ENCODE results near the gene RABL6.
A peak's percentile ranks its signal among the peaks of the same experiment; 100 is the strongest.

RABL6 gene

GRCh38 chr9:136849038-136849959 lies 41.6 kb downstream of the RABL6 start, which contains the start of gene PHPT1:
PHPT1 (plus strand) TSS chr9:136849409; CDS start chr9:136849431, 22 bp downstream.
- DNase-seq, result peak; percentile 97

GRCh38 chr9:136849960-136850865 lies 42.5 kb downstream of the RABL6 start:
- DNase-seq, result no peak

- no peak for DNase-seq
Observed at GRCh38 chr9:136850866-136851775, 43.4 kb downstream of the RABL6 start.

- no peak for DNase-seq
Observed at GRCh38 chr9:136851941-136852663, 44.4 kb downstream of the RABL6 start, which contains the start of gene MAMDC4. MAMDC4 (plus strand) TSS chr9:136852346; CDS start chr9:136852417, 71 bp downstream.

DNA sequence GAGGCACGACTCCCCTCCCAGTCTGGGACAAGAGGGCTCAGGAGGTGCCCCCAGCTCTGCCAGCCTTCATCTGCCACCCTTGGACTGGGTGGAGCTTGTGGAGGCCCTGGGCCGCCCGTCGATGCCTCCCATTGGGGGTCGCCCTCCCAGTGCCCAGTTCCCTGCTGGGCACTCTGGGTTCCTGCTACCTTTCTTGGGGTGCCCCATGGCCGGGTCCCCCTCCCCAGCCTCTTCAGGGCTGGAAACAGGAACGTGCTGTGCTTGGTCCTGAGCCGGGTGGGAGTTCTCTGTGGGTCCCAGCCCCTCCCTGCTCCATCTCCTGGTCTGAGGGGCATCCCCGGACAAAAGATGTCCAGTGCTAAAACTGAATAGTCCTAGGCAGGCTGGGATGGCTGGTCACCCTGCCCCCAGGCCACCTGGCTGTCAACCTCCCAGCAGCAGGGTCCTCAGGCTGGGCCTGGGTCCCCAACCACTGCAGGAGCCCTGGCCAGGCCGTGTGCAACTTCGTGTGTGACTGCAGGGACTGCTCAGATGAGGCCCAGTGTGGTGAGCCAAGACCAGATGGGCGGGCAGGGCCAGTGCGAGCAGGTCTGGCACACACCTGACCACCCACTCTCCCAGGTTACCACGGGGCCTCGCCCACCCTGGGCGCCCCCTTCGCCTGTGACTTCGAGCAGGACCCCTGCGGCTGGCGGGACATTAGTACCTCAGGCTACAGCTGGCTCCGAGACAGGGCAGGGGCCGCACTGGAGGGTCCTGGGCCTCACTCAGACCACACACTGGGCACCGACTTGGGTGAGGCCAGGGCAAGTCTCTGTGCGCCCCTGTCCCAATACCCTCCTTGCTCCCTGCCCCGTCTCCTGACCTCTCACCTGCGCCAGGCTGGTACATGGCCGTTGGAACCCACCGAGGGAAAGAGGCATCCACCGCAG lies 45.2 kb downstream of the RABL6 start:
- no peak for DNase-seq

- no peak for DNase-seq
Observed at GRCh38 chr9:136853596-136854112, 45.9 kb downstream of the RABL6 start.

- DNase-seq, result no peak
Observed at GRCh38 chr9:136854113-136854841, 46.5 kb downstream of the RABL6 start.

DNA sequence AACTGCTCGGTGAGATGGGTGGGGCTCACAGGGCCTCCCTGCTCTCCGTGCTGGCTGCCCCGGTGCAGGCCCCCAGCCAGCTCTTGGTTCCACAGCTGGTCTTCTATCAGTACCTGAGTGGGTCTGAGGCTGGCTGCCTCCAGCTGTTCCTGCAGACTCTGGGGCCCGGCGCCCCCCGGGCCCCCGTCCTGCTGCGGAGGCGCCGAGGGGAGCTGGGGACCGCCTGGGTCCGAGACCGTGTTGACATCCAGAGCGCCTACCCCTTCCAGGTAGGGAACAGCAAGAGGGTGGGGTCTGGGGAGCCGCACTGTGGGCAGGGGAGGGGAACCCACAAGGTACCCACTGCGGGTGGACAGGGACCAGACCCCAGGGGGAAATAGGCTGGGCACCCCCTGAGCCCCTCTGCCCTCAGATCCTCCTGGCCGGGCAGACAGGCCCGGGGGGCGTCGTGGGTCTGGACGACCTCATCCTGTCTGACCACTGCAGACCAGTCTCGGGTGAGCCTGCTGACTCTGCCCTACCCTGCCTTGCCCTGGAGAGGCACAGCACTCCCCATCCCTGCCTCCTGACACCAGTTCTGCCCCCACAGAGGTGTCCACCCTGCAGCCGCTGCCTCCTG lies 47.2 kb downstream of the RABL6 start:
- DNase-seq, result no peak

DNA sequence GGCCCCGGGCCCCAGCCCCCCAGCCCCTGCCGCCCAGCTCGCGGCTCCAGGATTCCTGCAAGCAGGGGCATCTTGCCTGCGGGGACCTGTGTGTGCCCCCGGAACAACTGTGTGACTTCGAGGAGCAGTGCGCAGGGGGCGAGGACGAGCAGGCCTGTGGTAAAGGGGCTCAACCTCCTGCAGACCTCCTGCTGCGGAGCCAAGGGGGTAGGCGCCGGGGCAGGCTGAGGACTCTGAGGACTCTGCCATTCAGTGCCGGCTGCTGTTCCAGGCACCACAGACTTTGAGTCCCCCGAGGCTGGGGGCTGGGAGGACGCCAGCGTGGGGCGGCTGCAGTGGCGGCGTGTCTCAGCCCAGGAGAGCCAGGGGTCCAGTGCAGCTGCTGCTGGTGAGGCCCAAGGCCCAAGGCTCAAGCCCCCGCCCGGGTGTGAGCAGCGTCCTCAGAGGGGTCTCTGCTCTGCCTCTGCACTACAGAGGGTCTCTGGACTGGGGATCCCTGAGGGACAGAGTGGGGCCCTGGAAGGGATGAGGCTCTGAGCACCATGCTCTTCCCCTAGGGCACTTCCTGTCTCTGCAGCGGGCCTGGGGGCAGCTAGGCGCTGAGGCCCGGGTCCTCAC lies 47.8 kb downstream of the RABL6 start:
- no peak for DNase-seq

DNA sequence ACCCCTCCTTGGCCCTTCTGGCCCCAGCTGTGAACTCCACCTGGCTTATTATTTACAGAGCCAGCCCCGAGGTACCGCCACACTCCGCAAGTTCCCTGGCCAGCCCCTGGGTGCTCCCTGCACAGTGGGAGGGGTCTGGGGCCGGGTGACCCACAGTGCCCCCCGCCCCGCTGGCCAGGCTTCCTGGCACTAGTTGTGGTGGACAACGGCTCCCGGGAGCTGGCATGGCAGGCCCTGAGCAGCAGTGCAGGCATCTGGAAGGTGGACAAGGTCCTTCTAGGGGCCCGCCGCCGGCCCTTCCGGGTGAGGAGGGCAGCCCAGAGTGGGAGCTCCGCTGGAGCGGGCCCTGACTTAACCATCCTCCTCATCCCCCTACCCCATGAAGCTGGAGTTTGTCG lies 48.3 kb downstream of the RABL6 start:
- DNase-seq, result no peak

DNA sequence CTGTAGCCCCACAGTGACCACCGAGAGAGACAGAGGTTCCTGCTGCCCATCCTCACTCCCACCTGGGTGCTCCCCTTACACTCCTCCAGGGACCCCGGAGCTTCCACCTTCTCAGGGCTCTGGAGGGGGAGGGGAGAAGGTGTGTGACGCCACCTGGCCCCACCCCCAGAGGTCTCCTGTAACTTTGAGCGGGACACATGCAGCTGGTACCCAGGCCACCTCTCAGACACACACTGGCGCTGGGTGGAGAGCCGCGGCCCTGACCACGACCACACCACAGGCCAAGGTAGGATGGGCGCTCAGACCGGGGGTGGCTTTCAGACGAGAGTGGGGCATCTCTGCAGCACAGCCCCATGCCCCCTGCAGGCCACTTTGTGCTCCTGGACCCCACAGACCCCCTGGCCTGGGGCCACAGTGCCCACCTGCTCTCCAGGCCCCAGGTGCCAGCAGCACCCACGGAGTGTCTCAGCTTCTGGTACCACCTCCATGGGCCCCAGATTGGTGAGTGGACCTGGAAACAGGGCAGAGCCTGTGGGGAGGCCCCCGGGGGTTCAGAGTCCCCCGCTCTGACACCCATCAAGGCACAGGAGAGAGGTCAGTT lies 48.9 kb downstream of the RABL6 start:
- DNase-seq, result no peak

DNA sequence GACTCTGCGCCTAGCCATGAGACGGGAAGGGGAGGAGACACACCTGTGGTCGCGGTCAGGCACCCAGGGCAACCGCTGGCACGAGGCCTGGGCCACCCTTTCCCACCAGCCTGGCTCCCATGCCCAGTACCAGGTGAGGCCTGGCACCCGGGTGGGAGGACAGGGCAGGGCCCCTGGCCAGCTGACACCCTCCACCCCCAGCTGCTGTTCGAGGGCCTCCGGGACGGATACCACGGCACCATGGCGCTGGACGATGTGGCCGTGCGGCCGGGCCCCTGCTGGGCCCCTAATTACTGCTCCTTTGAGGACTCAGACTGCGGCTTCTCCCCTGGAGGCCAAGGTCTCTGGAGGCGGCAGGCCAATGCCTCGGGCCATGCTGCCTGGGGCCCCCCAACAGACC lies 49.4 kb downstream of the RABL6 start:
- DNase-seq, result no peak

- DNase-seq, result no peak
Observed at GRCh38 chr9:136857581-136858412, 50.0 kb downstream of the RABL6 start.

- no peak for DNase-seq
Observed at GRCh38 chr9:136858452-136858843, 50.7 kb downstream of the RABL6 start.

DNA sequence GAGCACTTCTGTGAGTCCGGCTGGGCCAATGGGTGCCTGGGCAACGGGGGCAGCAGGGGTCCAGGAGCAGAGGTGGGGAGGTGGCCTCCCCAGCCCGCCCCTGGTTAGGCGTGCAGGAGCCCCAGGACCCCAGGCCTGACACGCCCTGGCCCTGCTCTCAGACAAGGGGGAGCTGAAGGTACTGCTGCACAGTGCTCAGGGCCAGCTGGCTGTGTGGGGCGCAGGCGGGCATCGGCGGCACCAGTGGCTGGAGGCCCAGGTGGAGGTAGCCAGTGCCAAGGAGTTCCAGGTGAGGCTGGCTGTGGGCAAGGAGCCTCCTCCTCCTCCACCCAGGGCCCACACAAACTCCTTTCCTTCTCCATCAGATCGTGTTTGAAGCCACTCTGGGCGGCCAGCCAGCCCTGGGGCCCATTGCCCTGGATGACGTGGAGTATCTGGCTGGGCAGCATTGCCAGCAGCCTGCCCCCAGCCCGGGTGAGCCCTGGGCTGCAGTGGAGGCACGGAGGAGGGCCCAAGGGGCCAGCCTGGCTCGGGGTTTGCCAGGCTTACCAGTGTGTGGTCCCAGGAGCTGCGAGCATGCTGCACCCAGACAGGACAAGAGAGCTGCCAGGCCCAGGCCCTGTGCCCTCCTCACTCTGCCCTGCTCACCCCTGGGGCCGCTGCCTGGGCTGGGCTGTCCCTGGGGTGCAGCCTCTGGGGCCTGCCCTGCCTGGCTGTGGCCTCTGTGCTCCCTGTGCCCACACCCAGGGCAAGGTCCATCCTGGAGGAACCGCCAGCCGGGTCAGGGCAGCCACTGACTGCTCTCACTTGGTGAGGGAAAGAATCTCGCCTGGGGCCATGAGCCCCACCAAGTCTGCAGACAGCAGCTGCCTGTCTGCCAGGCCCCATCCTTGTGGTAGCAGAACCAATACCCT lies 51.4 kb downstream of the RABL6 start:
- no peak for DNase-seq

DNA sequence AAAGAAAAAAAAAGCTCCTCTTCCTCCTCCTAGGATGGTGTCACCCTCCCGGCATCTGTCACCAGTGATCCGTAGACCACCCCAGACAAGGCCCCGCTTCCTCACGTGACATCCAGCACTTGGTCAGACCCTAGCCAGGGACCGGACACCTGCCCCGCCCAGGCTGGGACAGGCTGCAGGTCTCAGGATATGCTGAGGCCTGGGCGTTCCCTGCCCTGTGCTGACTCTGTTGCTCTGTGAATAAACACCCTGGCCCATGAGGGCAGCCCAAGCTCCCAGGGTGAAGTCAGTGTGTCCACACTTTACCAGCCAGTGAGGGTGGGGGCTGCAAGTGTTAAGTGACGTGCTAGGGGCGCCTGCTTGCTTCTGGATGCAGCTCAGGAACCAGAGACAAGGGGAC lies 52.8 kb downstream of the RABL6 start:
- no peak for DNase-seq
